ENCODE measurements around the gene KIAA0825. TPM values are rescaled to one million over a fixed set of nuclear protein-coding genes. Genes with fewer than 3 reads are reported as not detected.
"Not testable (repeated sequence)": the region's sequence is repeated elsewhere in the genome, so short reads cannot be mapped to it uniquely, and the experiment has no call there.

The KIAA0825 gene
- polyA plus RNA-seq, 3 donors, result 0.56 to 1.3 (median 0.89) TPM

DNA sequence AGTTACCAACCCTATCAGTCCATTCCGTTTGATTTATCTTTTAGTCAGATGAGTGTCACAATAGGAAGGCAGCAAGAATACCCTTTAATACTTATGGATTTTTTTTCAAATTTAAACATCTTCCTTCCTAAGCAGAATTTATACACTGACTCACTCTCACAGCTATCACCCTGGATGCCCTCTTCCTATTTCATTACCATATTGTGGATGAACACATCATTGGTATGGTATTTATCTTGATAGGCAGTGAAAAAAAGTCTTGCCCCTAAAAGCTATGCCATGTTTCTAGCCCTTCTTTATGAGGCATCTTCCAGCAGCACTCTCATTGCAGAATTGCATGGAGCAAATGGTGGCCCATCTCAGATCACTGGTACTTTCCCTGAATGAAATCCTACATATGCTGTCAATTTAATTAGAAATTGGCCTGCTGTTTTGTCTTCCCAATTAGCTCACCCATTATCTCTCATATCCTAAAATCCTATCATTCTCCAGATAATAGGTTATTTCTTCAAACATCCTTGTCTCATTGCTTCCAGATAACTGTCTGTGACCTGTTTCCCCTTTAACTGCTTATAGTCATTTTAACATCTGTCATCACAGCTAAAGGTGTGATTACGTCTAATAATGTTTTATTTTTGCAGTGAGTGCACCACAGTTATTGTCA is 443.5 kb downstream of the KIAA0825 start:
- H3K4me1 ChIP-seq (ENCODE audit: control insufficient read depth in 1 of 2, insufficient read depth in 2 of 2, low read length in 2 of 2), result no peaks in the 10 kb centered on the region
- no peaks in the 10 kb centered on the region for H3K27me3 ChIP-seq (ENCODE audit: control insufficient read depth in 2 of 2, insufficient read depth in 2 of 2, low read length in 2 of 2)
- no peak overlapping the region for H3K9ac ChIP-seq (ENCODE audit: insufficient read depth, low read length, poor library complexity, severe bottlenecking)
- H2AFZ ChIP-seq (ENCODE audit: insufficient read depth, low read depth, low read length, poor library complexity, severe bottlenecking), result no peak overlapping the region
- H3K9me3 ChIP-seq (replicated peaks in 1 of 2; ENCODE audit: control insufficient read depth in 1 of 2, insufficient read depth in 1 of 2, low read length in 2 of 2), result no peaks in the 10 kb centered on the region
- no peaks in the 10 kb centered on the region for H3K79me2 ChIP-seq (ENCODE audit: insufficient read depth, low read length)
- H3K36me3 ChIP-seq (replicated peaks in 1 of 2; ENCODE audit: control insufficient read depth in 1 of 2, insufficient read depth in 2 of 2, low read length in 2 of 2), result no peaks in the 10 kb centered on the region
- H3K27me3 Mint-ChIP-seq (ENCODE audit: low read depth in 3 of 3), result no peaks in the 10 kb centered on the region
- intact Hi-C loops (cut with micrococcal nuclease), result no loop called here
- H3K4me3 Mint-ChIP-seq, result no peak overlapping the region
- WGBS (ENCODE audit: insufficient coverage), result no CpG with 5 or more reads among the region's 2 CpGs
- no peaks in the 10 kb centered on the region for H3K36me3 Mint-ChIP-seq
- TF ChIP-seq, protein P1, sequence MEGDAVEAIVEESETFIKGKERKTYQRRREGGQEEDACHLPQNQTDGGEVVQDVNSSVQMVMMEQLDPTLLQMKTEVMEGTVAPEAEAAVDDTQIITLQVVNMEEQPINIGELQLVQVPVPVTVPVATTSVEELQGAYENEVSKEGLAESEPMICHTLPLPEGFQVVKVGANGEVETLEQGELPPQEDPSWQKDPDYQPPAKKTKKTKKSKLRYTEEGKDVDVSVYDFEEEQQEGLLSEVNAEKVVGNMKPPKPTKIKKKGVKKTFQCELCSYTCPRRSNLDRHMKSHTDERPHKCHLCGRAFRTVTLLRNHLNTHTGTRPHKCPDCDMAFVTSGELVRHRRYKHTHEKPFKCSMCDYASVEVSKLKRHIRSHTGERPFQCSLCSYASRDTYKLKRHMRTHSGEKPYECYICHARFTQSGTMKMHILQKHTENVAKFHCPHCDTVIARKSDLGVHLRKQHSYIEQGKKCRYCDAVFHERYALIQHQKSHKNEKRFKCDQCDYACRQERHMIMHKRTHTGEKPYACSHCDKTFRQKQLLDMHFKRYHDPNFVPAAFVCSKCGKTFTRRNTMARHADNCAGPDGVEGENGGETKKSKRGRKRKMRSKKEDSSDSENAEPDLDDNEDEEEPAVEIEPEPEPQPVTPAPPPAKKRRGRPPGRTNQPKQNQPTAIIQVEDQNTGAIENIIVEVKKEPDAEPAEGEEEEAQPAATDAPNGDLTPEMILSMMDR (IDR thresholded peaks at IDR 0.05), result no peak
- no peak overlapping the region for H3K4me2 ChIP-seq (replicated peaks; ENCODE audit: extremely low read depth, low read length, poor library complexity, severe bottlenecking)
- H3K4me3 ChIP-seq (replicated peaks in 1 of 3; ENCODE audit: low read depth in 2 of 3, low read length in 3 of 3), result no peak overlapping the region
- H3K27ac Mint-ChIP-seq, result no peak overlapping the region
- no peaks in the 10 kb centered on the region for H3K4me1 Mint-ChIP-seq
- no peak overlapping the region for H3K27ac ChIP-seq (ENCODE audit: low read depth in 1 of 2, low read length in 2 of 2)
- peaks cover 0 to 6% (median 1%) of the 10 kb centered on the region in 7 donors for H3K9me3 Mint-ChIP-seq
- no peak for DNase-seq
- no peaks in the 10 kb centered on the region for H4K20me1 ChIP-seq (ENCODE audit: insufficient read depth, low read length)

DNA sequence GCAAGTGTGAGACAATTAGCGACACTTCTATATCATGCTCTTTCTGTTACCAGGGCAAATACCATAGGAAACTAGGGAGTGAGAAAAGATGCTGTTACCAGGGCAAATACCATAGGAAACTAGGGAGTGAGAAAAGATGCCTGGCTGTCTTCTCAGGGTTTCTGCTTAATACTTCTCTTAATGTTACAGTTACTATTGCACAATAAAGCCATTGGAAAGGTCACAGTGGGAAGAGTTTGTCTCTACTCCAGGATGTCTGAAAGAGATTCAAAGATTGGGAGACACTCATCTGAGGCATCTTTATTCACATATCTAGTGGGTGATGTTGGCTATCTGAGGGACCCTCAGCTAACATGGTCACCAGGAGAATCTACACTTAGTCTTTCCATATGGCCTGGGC is 445.3 kb downstream of the KIAA0825 start:
- H3K4me3 ChIP-seq (replicated peaks in 1 of 3; ENCODE audit: low read depth in 2 of 3, low read length in 3 of 3), result no peak overlapping the region
- intact Hi-C loops (cut with micrococcal nuclease), result no loop called here
- H2AFZ ChIP-seq (ENCODE audit: insufficient read depth, low read depth, low read length, poor library complexity, severe bottlenecking), result no peak overlapping the region
- H3K9me3 ChIP-seq (replicated peaks in 1 of 2; ENCODE audit: control insufficient read depth in 1 of 2, insufficient read depth in 1 of 2, low read length in 2 of 2), result no peaks in the 10 kb centered on the region
- no peak overlapping the region for H3K27ac ChIP-seq (ENCODE audit: low read depth in 1 of 2, low read length in 2 of 2)
- H3K27me3 ChIP-seq (ENCODE audit: control insufficient read depth in 2 of 2, insufficient read depth in 2 of 2, low read length in 2 of 2), result no peaks in the 10 kb centered on the region
- H4K20me1 ChIP-seq (ENCODE audit: insufficient read depth, low read length), result no peaks in the 10 kb centered on the region
- Mint-ChIP-seq H3K36me3 (no peaks in the 10 kb centered on the region), H3K4me1 (no peaks in the 10 kb centered on the region), H3K9me3 (peaks cover 0 to 6% (median 1%) of the 10 kb centered on the region in 7 donors), H3K27ac (no peak overlapping the region), H3K27me3 (ENCODE audit: low read depth in 3 of 3) (no peaks in the 10 kb centered on the region), H3K4me3 (no peak overlapping the region)
- H3K4me2 ChIP-seq (replicated peaks; ENCODE audit: extremely low read depth, low read length, poor library complexity, severe bottlenecking), result no peak overlapping the region
- no peaks in the 10 kb centered on the region for H3K79me2 ChIP-seq (ENCODE audit: insufficient read depth, low read length)
- H3K9ac ChIP-seq (ENCODE audit: insufficient read depth, low read length, poor library complexity, severe bottlenecking), result no peak overlapping the region
- TF ChIP-seq, protein P1 (IDR thresholded peaks at IDR 0.05), result no peak
- no peaks in the 10 kb centered on the region for H3K36me3 ChIP-seq (replicated peaks in 1 of 2; ENCODE audit: control insufficient read depth in 1 of 2, insufficient read depth in 2 of 2, low read length in 2 of 2)
- WGBS (ENCODE audit: insufficient coverage), result no CpG with 5 or more reads among the region's 1 CpG
- no peaks in the 10 kb centered on the region for H3K4me1 ChIP-seq (ENCODE audit: control insufficient read depth in 1 of 2, insufficient read depth in 2 of 2, low read length in 2 of 2)
- no peak for DNase-seq

GRCh38 chr5:94171070-94171469 is 447.3 kb downstream of the KIAA0825 start:
- H3K4me1 Mint-ChIP-seq; DNase-seq; H3K4me3 Mint-ChIP-seq; intact Hi-C loops (cut with micrococcal nuclease); H3K27me3 Mint-ChIP-seq (ENCODE audit: low read depth in 3 of 3); H3K9ac ChIP-seq (ENCODE audit: insufficient read depth, low read length, poor library complexity, severe bottlenecking); H4K20me1 ChIP-seq (ENCODE audit: insufficient read depth, low read length); H3K36me3 Mint-ChIP-seq; H2AFZ ChIP-seq (ENCODE audit: insufficient read depth, low read depth, low read length, poor library complexity, severe bottlenecking); H3K4me3 ChIP-seq (replicated peaks in 1 of 3; ENCODE audit: low read depth in 2 of 3, low read length in 3 of 3); H3K27me3 ChIP-seq (ENCODE audit: control insufficient read depth in 2 of 2, insufficient read depth in 2 of 2, low read length in 2 of 2); H3K27ac Mint-ChIP-seq; H3K4me1 ChIP-seq (ENCODE audit: control insufficient read depth in 1 of 2, insufficient read depth in 2 of 2, low read length in 2 of 2); H3K9me3 ChIP-seq (replicated peaks in 1 of 2; ENCODE audit: control insufficient read depth in 1 of 2, insufficient read depth in 1 of 2, low read length in 2 of 2); H3K79me2 ChIP-seq (ENCODE audit: insufficient read depth, low read length); H3K9me3 Mint-ChIP-seq; H3K36me3 ChIP-seq (replicated peaks in 1 of 2; ENCODE audit: control insufficient read depth in 1 of 2, insufficient read depth in 2 of 2, low read length in 2 of 2); H3K27ac ChIP-seq (ENCODE audit: low read depth in 1 of 2, low read length in 2 of 2); H3K4me2 ChIP-seq (replicated peaks; ENCODE audit: extremely low read depth, low read length, poor library complexity, severe bottlenecking): not testable (repeated sequence)
- no CpG with 5 or more reads among the region's 3 CpGs for WGBS (ENCODE audit: insufficient coverage)

All from CD14-positive monocyte (primary cell).